Measurements from ENCODE around the gene PCCA. TPM values are rescaled to one million over a fixed set of nuclear protein-coding genes. Genes with fewer than 3 reads are reported as not detected.

Gene PCCA, protein sequence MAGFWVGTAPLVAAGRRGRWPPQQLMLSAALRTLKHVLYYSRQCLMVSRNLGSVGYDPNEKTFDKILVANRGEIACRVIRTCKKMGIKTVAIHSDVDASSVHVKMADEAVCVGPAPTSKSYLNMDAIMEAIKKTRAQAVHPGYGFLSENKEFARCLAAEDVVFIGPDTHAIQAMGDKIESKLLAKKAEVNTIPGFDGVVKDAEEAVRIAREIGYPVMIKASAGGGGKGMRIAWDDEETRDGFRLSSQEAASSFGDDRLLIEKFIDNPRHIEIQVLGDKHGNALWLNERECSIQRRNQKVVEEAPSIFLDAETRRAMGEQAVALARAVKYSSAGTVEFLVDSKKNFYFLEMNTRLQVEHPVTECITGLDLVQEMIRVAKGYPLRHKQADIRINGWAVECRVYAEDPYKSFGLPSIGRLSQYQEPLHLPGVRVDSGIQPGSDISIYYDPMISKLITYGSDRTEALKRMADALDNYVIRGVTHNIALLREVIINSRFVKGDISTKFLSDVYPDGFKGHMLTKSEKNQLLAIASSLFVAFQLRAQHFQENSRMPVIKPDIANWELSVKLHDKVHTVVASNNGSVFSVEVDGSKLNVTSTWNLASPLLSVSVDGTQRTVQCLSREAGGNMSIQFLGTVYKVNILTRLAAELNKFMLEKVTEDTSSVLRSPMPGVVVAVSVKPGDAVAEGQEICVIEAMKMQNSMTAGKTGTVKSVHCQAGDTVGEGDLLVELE
- 34.7 and 40.7 TPM in 2 replicates for total RNA-seq

DNA sequence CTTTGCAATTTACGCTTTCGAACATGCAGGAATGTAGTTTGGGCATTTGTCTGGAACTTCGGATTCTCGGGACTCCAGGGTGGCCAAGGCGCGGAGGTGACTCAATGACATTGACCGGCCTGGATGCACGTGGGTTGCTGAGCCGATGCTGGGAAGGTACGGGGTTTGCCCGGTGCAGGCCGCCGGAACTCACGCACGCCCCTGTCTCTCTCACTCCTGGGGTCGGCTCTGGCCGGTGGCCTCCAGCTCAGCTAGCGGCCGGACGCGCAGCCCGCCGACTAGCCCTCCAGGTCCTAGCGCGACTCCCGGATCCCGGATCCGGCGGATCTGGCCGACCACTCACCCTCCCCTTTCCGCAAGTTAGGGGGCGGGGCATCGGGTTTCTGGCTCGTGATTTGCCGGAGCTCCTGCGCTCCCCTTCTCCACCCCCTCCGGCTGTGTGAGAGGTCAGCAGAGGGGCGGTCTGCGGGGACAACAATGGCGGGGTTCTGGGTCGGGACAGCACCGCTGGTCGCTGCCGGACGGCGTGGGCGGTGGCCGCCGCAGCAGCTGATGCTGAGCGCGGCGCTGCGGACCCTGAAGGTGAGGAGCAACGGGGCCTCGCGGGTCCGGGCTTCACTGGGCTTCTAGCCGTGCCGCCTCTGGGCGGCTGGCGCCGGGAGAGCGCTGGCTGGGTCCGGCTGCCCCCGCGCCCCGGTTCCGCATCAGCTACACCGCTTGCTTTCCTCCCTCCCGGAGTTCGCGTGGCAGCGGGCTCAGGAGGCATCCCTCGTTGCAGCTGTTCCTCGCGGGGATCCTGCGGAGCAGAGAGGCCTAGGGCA lies at the start of gene PCCA:
TSS of gene PCCA (plus strand) at position 450 of the 821 bp plus-strand sequence. CDS start at position 478, 28 bp downstream.

Other genes starting within 250 kb of the PCCA start
- not detected in 2 replicates for gene ZIC5, start 117.3 kb upstream of the PCCA start, total RNA-seq
- under 0.01 TPM in 1 of 2 replicates, not detected in the other for gene ZIC2, start 107.3 kb upstream of the PCCA start, total RNA-seq